Measurements from ENCODE around the gene UTP15.

Gene UTP15

DNA sequence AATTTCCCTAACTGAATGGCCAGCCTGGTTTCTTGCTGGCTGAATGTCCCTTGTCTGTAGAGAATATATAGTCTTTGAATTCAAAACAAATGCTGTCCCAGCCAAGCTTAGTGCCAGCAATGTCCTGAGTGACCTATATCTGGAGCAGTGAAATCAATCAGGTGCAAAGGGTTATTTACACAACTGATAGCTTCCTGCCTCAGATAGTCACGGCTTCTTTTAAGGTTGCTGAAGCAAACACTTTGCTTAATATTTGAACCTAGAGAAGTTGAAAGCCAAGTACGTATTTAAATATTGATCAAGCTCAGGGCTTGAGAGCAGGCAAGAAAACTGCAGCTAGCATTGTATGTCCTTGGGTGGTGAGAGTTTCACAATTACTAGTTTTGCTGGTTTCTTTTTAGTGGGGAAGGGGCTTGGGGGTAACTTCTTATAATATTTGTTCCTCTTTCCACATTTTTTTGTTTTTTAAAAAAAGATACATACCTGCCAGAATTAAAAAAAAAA is 58.4 kb downstream of the UTP15 start:
- no peak for DNase-seq (ENCODE audit: low spot score)

DNA sequence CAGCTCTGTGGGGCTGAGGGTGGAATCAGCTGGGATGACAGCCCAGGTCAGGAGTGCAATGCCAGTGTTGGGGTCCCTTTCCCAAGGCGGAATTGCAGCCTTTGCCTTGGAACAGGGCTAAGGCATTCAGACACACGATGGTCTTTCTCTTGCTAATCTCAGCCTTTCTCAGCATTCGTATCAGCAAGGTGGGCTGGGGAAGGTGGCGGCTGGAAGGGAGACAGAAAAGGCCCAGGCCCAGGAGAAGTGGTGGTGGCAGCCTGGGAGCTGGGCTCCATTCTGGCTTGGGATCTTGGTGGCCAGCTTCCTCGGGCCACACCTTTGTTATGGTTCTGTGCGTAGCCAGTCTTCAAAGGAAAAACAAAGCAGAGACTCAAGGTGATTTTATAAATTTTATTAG is 59.3 kb downstream of the UTP15 start:
- DNase-seq (ENCODE audit: low spot score): no peak

DNA sequence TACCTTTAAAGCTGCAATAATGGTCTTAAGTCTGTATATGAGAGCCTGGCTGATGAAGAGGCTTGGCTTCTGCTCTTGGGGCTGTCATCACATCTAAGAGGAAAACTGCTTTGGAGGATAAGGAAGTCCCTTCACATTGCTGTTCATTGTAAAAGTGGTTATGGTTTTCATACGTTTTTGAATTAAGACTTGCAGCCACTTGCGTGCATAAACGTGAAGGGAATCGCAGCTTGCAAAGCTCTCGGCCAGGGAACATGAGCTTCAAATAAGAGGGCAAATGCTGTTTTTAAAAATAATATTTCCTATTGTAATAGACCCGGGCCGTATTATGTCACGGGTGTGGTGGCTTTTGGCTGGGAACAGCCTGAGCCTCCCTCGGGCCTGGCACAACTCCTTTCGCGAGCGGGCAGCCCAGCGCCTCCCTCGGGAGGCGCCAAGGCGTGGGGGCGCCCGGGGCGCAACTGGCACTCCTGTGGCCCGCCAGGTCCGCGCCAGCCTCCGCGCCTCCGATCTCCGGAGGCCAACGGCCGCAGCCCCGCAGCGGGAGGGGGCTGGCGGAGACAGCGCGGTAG is 59.9 kb downstream of the UTP15 start:
- peak; percentile 20 for DNase-seq (ENCODE audit: low spot score)

DNA sequence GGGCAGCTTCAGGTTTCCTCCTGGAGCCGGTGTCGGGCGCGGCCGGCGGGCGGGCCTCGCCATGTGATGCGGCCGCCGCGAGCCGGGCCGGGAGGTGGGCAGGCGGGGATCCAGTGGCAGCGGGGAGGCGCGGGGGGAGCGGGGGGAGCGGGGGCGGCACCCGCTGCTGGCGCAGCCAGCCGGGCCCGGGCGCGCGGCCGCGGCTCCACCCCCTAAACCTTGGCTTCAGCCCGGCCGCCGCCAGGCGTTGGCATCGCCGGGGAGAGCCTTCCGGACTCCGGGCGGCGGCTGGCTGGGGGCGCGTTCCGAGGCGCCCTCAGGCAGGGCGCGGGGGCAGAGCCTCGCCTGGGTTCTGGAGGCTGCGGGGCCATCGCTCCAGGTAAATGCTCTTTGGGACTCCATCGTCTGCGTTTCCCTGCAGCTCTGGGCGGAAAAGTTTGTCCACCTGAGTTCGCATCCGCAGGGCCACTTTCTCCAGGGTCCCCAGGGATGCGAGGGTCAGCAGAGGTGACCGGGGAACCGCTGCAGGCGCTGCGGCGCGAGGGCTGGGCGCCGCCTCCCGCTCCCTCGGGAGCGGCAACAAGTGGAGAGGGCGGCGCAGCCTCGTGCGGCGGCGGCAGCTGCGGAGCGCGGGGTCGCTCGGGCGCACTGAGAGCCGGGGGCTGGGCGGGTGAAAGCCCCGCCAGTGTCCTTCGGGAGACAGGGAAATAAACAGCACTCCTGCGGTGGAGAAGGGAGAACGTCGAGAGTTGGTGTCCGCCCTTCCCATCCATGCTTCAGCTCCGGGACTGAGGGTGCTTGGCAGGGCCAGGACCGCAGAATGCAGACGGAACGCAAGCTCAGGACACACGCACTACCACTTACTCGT is 60.6 kb downstream of the UTP15 start, which contains the start of gene ARHGEF28:
Gene ARHGEF28 (plus strand): TSS at position 253 of the 868 bp plus-strand sequence. CDS start 58,656 bp downstream, outside the sequence.
- DNase-seq (ENCODE audit: low spot score): peak; percentile 73

DNA sequence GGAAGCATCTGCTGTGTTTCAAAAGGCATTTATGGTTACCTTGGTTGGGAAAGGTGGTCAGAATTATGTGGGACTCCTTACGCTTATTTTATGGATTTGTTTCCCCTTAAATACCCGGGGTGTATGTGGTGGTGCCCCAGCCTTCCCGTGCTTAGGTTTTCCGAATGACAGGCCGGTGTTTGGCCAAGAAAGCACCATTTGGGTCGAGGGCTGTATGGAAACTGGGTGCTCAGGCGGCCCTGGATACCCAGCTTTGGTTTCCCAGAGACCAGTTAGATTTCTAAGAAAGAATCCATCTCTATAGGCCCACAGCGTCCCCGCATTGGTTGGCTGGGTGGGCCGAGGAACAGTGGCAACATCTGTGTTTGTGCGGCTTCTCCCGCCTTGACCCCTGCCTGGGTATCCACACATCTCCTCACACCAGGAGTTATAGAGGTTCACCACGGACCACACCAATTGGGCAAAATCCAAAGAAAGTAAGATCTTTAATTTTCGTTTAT is 61.3 kb downstream of the UTP15 start:
- no peak for DNase-seq (ENCODE audit: low spot score)

DNA sequence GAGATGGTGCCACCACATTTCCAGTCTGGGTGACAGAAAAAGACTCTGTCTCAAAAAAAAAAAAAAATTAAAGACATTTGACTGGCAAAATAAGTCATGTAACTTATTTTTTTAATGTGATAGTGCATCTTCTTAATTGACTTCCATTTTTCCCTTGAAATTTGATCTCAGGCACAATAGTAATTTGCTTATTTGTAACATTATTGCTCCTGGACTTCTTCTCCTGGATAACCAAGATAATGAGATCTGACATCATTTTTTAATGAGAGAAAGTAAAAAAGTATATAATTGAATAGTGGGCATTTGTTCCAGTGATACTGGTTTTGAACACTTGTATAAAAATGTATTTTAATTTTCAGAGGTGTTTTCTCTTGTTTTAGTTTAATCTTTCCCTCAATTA is 63.9 kb downstream of the UTP15 start:
- DNase-seq (ENCODE audit: low spot score): no peak

DNA sequence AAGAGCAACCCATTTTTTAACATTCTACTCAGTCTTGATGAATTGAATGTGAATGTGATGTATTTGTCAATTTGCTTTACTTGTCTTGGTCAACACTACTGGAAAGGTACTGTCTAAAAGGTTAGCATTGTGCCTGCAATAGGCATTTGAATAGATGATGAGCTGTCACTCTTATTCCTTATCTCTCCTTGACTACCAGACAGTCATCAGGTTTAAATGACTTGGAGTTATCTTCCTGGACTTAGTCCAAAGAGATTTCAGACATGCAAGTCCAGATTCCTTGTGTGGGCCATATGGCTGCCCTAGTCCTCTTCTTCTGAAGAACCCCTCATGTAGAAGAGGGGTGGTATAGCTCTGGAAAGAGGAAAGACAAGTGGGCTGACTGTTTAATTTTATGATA is 65.2 kb downstream of the UTP15 start:
- no peak for DNase-seq (ENCODE audit: low spot score)

DNA sequence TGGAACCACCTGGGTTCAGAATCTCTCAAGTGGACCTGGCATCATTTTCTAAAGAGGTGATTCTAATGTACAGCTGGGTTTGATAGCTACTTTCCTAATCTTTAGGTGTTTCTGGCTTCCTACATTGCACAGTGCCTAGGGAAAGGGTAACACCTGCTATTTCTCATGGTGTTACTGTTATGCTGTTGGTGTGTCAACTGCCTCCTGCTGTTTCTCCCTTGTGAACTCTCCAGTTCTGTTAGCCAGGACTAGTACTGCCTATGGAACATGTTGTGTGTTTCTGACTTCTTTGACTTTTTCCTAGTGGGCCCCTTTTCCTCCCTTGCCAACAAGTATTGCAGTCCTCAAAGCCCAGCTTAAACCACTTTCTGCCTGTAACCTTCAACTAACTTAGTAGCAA is 66.0 kb downstream of the UTP15 start:
- no peak for DNase-seq (ENCODE audit: low spot score)

Data from hepatic stellate cell (primary cell).